ENCODE results near the gene SLC2A10.
"Not testable (repeated sequence)": the region's sequence is repeated elsewhere in the genome, so short reads cannot be mapped to it uniquely, and the experiment has no call there.

Gene SLC2A10

GRCh38 chr20:46709459-46710152 is at the start of gene SLC2A10:
SLC2A10 (plus strand) TSS chr20:46709649; CDS start chr20:46709737, 88 bp downstream.
- DNase-seq (ENCODE audit: low spot score) = no peak
- no peak for FAIRE-seq

DNA sequence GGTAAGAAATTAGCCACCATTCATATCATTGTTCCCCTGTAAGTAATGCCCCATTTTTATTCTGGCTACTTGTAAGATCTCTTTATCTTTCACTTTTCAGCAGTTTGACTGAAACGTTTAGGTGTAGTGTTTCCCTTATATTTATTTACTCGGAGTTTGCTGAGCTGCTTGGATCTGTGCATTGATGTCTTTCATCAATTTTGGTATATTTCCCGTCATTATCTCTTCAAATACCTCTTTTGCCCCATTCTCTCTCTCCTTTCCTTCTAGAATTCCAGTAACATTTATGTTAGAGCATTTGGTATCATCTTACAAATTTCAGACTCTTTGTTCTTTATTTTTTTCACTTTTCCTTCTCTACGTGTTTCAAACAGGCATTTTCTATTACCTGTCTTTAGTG is 49.0 kb upstream of the SLC2A10 start:
- FAIRE-seq (no peak), DNase-seq (ENCODE audit: low spot score) (no peak)

GRCh38 chr20:46661659-46662058 is 47.8 kb upstream of the SLC2A10 start:
- no peak for FAIRE-seq

DNA sequence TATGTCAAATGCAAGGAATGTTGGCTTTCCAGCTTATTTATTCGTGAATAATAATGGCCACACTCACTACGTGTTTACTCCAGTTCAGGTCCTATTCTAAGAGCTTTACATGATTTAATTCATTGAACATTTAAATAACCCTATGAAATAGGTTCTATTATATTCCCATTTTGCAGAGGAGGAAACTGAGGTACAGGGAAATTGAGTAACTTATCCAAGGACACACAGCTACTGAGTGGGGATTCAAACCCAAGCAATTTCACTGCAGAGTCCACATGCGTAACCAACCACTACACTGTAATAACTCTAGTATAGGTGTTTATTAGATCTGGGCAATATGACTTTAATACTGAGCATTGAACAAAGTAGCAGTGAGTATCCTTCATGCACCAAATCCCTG is 45.9 kb upstream of the SLC2A10 start:
- DNase-seq (ENCODE audit: low spot score) = no peak
- no peak for FAIRE-seq

More at GRCh38 chr20:46661659-46662058, 47.8 kb upstream of the SLC2A10 start:
- no peak for DNase-seq (ENCODE audit: low spot score)

DNA sequence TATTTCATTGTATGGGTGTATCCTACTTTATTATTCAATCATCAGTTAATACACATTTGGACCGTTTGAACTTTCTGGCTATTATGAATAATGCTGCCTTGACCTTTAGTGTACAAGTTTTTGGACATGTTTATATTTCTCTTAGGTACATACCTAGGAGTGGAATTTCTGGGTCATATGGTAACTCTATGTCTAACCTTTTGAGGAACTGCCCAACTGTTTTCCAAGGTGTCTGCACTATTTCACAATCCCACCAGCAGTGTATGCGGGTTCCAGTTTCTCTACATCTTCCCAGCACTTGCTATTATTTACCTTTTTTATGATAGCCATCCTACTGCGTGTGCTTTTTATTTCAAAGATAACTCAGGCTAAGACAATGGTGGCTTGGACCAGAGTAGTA is 43.8 kb upstream of the SLC2A10 start:
- DNase-seq (ENCODE audit: low spot score) = no peak
- FAIRE-seq = no peak

DNA sequence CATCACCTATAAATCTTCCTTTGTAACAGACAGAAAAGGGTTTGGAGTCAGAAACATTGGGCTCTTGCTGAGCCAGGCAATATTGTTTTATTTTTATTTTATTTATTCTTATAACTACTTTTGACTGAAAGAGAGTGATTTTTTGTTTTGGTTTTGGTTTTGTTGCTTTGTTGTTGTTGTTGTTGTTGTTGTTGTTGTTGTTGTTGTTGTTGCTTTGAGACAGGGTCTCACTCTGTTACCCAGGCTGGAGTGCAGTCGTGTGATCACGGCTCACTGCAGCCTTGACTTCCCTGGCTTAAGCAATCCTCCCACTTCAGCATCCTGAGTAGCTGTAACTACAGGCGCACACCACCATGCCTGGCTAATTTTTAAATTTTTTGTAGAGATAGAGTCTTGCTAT is 43.1 kb upstream of the SLC2A10 start:
- FAIRE-seq (no peak), DNase-seq (ENCODE audit: low spot score) (no peak)

GRCh38 chr20:46666818-46667515 is 42.5 kb upstream of the SLC2A10 start:
- DNase-seq (ENCODE audit: low spot score) (no peak), FAIRE-seq (no peak)

GRCh38 chr20:46670228-46670584 is 39.2 kb upstream of the SLC2A10 start:
- no peak for DNase-seq (ENCODE audit: low spot score)

DNA sequence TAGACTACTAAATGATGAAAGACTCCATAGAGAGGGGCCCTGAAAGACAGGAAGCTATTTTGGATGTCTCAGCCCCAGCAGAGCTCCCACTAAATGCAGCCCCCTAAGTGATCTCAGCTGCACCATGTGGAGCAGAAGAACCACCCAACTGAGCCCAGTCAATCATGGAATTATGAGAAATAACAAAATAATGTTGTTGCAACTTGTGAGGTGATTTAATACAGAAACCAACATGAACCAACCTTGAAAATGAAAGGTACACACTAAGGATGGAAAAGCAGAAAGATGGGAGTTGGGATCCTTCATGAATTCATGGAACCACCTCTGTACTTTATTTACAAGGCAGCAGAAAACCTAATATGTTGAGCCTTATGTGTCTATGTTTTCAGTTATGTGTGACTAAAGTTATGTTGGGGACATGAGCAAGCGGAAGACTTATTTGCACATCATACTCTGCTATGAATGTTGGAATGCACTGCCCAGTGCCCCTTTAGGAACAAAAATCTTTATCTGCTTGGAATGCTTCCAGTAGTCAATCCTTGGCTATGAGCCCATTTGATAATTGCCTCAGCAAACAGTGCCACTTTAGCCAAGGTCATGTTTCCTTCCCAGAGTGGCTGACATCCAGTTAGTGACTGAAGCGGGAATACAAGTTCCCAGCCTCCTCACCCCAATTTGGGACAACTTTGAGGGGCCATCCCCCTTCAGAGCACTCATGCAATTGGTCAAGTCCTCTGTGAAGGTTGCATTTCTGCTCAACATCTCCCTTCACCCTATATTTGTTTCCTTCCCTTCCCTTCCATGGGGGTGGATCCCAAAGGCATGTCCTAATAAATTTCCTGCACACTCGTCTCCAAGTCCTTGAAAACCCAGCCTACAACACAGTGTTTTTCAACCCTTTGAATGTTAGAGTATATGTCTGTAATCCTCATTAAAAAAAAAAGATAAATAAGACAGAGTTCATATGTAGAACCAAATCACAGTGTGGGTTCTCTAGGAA is 38.6 kb upstream of the SLC2A10 start:
- FAIRE-seq = no peak
- no peak for DNase-seq (ENCODE audit: low spot score)

More at GRCh38 chr20:46670228-46670584, 39.2 kb upstream of the SLC2A10 start:
- FAIRE-seq = no peak

- no peak for DNase-seq (ENCODE audit: low spot score)
- no peak for FAIRE-seq
Measured at GRCh38 chr20:46671866-46672542, 37.4 kb upstream of the SLC2A10 start.

- DNase-seq (ENCODE audit: low spot score) = no peak
- FAIRE-seq = no peak
Measured at GRCh38 chr20:46672543-46673148, 36.8 kb upstream of the SLC2A10 start.

DNA sequence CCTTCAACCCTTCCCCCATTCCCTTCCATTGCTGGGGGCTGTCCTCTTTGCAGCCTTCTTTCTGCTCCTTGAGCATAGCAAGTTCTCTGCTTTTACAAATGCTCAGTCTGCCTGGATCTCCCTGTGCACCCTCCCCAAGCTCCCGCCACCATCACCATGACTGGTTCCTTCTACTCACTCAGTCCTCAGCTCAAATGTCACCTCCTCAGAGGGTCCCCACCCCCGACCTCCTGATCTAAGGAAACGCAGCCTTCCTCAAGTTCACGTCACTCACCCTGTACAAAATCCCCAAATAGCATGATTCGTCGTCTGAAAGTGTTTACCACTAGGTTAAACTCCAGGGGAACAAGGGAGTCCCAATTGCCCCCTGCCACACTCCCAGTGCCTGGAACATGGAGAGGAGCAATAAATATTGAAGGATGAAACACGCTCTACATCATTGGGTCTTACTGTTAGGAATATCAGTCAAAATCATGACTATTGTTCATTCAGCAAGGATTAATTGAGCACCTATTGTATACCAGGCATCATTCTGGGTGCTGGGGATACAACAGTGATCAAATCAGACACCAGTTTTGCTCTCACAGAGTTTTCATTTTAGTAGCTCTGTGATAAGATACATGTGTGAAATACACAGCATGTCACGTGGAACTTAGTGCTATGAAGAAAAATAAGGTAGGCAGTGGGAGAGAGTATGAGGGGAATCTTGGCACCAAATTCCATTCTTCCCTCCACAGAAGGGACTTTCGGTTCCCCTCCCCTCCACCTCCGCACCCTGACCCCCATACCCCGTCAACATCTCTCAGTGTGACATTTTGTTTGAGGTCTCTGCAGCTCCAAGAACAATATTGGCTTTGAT is 35.8 kb upstream of the SLC2A10 start:
- DNase-seq (ENCODE audit: low spot score) (no peak), FAIRE-seq (no peak)

GRCh38 chr20:46674253-46675083 is 35.0 kb upstream of the SLC2A10 start:
- FAIRE-seq = no peak
- DNase-seq (ENCODE audit: low spot score) = no peak

- FAIRE-seq = not testable (repeated sequence)
Measured at GRCh38 chr20:46676649-46677316, 32.7 kb upstream of the SLC2A10 start.

GRCh38 chr20:46677608-46678007 is 31.8 kb upstream of the SLC2A10 start:
- FAIRE-seq (no peak), DNase-seq (ENCODE audit: low spot score) (no peak)

More at GRCh38 chr20:46676649-46677316, 32.7 kb upstream of the SLC2A10 start:
- not testable (repeated sequence) for DNase-seq (ENCODE audit: low spot score)

DNA sequence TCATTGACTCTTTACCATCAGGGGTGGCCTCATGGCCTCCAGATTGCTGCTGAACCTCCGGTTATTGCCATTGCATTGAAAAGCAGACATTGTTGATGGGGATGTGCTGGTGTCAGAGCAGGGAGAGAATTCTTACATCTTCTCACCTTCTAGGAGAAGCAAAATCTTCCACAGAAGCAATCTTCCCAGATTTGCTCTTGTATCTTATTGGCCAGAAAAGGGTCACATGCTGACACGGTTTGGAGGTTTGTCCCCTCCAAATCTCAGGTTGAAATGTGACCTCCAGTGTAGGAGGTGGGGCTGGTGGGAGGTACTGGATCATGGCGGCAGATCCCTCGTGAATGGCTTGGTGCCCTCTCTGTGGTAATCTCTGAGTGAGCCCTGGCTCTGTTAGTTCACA is 30.9 kb upstream of the SLC2A10 start:
- no peak for FAIRE-seq
- no peak for DNase-seq (ENCODE audit: low spot score)

DNA sequence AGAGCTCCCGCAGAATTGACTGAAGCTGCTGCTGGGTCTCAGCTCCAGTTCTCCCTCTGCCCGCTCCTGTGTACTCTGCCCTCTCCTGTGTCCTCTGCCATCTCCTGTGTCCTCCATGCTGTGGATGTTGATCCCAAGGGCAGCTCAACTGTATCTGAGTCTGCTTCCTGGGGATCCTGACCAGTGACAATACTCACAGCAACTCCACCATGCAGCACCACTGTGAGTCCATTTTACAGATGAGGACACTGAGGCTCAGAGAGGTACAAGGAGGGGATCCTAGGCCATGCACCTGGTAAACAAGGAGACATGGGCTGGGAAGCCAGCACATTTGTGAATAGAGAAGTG is 28.8 kb upstream of the SLC2A10 start:
- FAIRE-seq (no peak), DNase-seq (ENCODE audit: low spot score) (no peak)

All from RCC 7860 (cell line).